ENCODE results near the gene PTPRC.

Gene PTPRC

GRCh38 chr1:198622001-198622400 is 16.8 kb upstream of the PTPRC start (continued):
- TF ChIP-seq ZSCAN16 (tag by site-specific recombination; IDR thresholded peaks at IDR 0.05) (no peak), ZNF785 (tag by site-specific recombination; IDR thresholded peaks at IDR 0.05) (no peak), ZNF302 (tag by site-specific recombination; IDR thresholded peaks at IDR 0.05; ENCODE audit: low read depth) (no peak), ZNF560 (tag by site-specific recombination; IDR thresholded peaks at IDR 0.05; ENCODE audit: borderline replicate concordance) (no peak), ZNF792 (tag by site-specific recombination; IDR thresholded peaks at IDR 0.05) (no peak), ZBTB17 (tag by site-specific recombination; IDR thresholded peaks at IDR 0.05) (no peak), HOXA7 (CRISPR knock-in tag; IDR thresholded peaks at IDR 0.05; ENCODE audit: borderline replicate concordance) (no peak), ZNF48 (tag by site-specific recombination; IDR thresholded peaks at IDR 0.05) (no peak)
- TF ChIP-seq, protein P1, sequence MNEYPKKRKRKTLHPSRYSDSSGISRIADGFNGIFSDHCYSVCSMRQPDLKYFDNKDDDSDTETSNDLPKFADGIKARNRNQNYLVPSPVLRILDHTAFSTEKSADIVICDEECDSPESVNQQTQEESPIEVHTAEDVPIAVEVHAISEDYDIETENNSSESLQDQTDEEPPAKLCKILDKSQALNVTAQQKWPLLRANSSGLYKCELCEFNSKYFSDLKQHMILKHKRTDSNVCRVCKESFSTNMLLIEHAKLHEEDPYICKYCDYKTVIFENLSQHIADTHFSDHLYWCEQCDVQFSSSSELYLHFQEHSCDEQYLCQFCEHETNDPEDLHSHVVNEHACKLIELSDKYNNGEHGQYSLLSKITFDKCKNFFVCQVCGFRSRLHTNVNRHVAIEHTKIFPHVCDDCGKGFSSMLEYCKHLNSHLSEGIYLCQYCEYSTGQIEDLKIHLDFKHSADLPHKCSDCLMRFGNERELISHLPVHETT (tag by site-specific recombination; IDR thresholded peaks at IDR 0.05): no peak

- no peak overlapping the region for H3K4me3 ChIP-seq (ENCODE audit: low read depth, low read length)
- H3K27ac ChIP-seq (ENCODE audit: extremely low read depth, low read depth, low read length): no peak overlapping the region
- ChIA-PET CTCF (interaction anchor here (0.9 kb wide), 1 partner anchor 70 kb away, joined by 3 read pairs; no protein-coding TSS in a partner anchor), POLR2A (no interaction called here)
- no peaks in the 10 kb centered on the region for H3K36me3 ChIP-seq (ENCODE audit: control insufficient read depth in 2 of 2, insufficient read depth in 1 of 2, low read length in 2 of 2)
- H3K4me1 ChIP-seq (ENCODE audit: control insufficient read depth, insufficient read depth, low read length): no peaks in the 10 kb centered on the region
- TF ChIP-seq ZNF157 (tag by site-specific recombination; IDR thresholded peaks at IDR 0.05): no peak
- H3K9me3 ChIP-seq (ENCODE audit: control insufficient read depth, insufficient read depth, low read depth, low read length): no peaks in the 10 kb centered on the region
Measured at GRCh38 chr1:198623752-198624647, 14.8 kb upstream of the PTPRC start.

- H3K36me3 ChIP-seq (ENCODE audit: control insufficient read depth in 2 of 2, insufficient read depth in 1 of 2, low read length in 2 of 2): no peaks in the 10 kb centered on the region
- no peak overlapping the region for H3K27ac ChIP-seq (ENCODE audit: extremely low read depth, low read depth, low read length)
- TF ChIP-seq ZNF48 (tag by site-specific recombination; IDR thresholded peaks at IDR 0.05): no peak
- TF ChIP-seq SALL2 (tag by site-specific recombination; IDR thresholded peaks at IDR 0.05; ENCODE audit: borderline replicate concordance): no peak
- no peak for TF ChIP-seq ZNF549 (tag by site-specific recombination; IDR thresholded peaks at IDR 0.05)
- no peak for TF ChIP-seq GFI1B (tag by site-specific recombination; IDR thresholded peaks at IDR 0.05)
- no peak for TF ChIP-seq YY1 (tag by site-specific recombination; IDR thresholded peaks at IDR 0.05)
- no peak for TF ChIP-seq ZNF692 (tag by site-specific recombination; IDR thresholded peaks at IDR 0.05)
- no peak for TF ChIP-seq ZNF514 (tag by site-specific recombination; IDR thresholded peaks at IDR 0.05)
- TF ChIP-seq HOXC10 (CRISPR knock-in tag; IDR thresholded peaks at IDR 0.05): no peak
- TF ChIP-seq OSR2 (tag by site-specific recombination; IDR thresholded peaks at IDR 0.05): no peak
- no peak for TF ChIP-seq ZNF138 (tag by site-specific recombination; IDR thresholded peaks at IDR 0.05; ENCODE audit: borderline replicate concordance)
- no peak for TF ChIP-seq ZNF624 (tag by site-specific recombination; IDR thresholded peaks at IDR 0.05)
- ChIA-PET POLR2A (no interaction called here), CTCF (interaction anchor here (0.9 kb wide), 1 partner anchor 71 kb away, joined by 3 read pairs; no protein-coding TSS in a partner anchor)
- no peaks in the 10 kb centered on the region for H3K9me3 ChIP-seq (ENCODE audit: control insufficient read depth, insufficient read depth, low read depth, low read length)
- no peaks in the 10 kb centered on the region for H3K4me1 ChIP-seq (ENCODE audit: control insufficient read depth, insufficient read depth, low read length)
- no peak overlapping the region for H3K4me3 ChIP-seq (ENCODE audit: low read depth, low read length)
Measured at GRCh38 chr1:198624648-198624980, 14.2 kb upstream of the PTPRC start.
